GM18508 (cell line): Measurements from ENCODE around the gene PCSK6.

Experiments
- ATAC-seq: cut with Tn5 transposase; IDR thresholded peaks from one replicate; pipeline ENCODE4 v1.9.1; 2021; ENCODE audit warnings: moderate number of reproducible peaks; ENCODE audit not compliant: insufficient read depth, unreplicated experiment

PCSK6 gene

GRCh38 chr15:101489599-101490407 is at the start of gene PCSK6:
Gene PCSK6, minus strand, starts transcription at chr15:101489707. Its CDS starts 37 bp downstream, at chr15:101489670.
- ATAC-seq, result no peak

- no peak for ATAC-seq
Observed at GRCh38 chr15:101538996-101539395, 49.5 kb upstream of the PCSK6 start.

- no peak for ATAC-seq
Observed at GRCh38 chr15:101538177-101538576, 48.7 kb upstream of the PCSK6 start.

- no peak for ATAC-seq
Observed at GRCh38 chr15:101537483-101538080, 48.1 kb upstream of the PCSK6 start.

GRCh38 chr15:101536875-101537405 is 47.4 kb upstream of the PCSK6 start:
- ATAC-seq, result no peak

- ATAC-seq, result no peak
Observed at GRCh38 chr15:101536166-101536874, 46.8 kb upstream of the PCSK6 start.

- no peak for ATAC-seq
Observed at GRCh38 chr15:101535170-101535902, 45.8 kb upstream of the PCSK6 start.

- no peak for ATAC-seq
Observed at GRCh38 chr15:101534376-101534970, 45.0 kb upstream of the PCSK6 start.

GRCh38 chr15:101533371-101534140 is 44.0 kb upstream of the PCSK6 start:
- ATAC-seq, result no peak

GRCh38 chr15:101532865-101533264 is 43.4 kb upstream of the PCSK6 start:
- ATAC-seq, result no peak

GRCh38 chr15:101531170-101531569 is 41.7 kb upstream of the PCSK6 start:
- ATAC-seq, result no peak

- no peak for ATAC-seq
Observed at GRCh38 chr15:101530224-101530958, 40.9 kb upstream of the PCSK6 start.

- ATAC-seq, result no peak
Observed at GRCh38 chr15:101528917-101529299, 39.4 kb upstream of the PCSK6 start.

- no peak for ATAC-seq
Observed at GRCh38 chr15:101528108-101528916, 38.8 kb upstream of the PCSK6 start.

- no peak for ATAC-seq
Observed at GRCh38 chr15:101526890-101527289, 37.4 kb upstream of the PCSK6 start.

GRCh38 chr15:101526442-101526841 is 36.9 kb upstream of the PCSK6 start:
- ATAC-seq, result no peak

GRCh38 chr15:101526021-101526420 is 36.5 kb upstream of the PCSK6 start:
- ATAC-seq, result no peak
